Endodermal cell (in vitro differentiated cells): ENCODE data around the gene CHRNA3. TPM values are rescaled to one million over a fixed set of nuclear protein-coding genes. Genes with fewer than 3 reads are reported as not detected.

ENCODE experiments used
- DNase-seq: peaks from one replicate; pipeline ENCODE4 v3.0.0-alpha.2; 2017
- H3K27ac ChIP-seq: 2 replicates; pipeline ENCODE4 v1.5.1; 2013; ENCODE audit warnings: mild to moderate bottlenecking, low read depth, low read length, moderate library complexity
- H3K27me3 ChIP-seq: 2 replicates; pipeline ENCODE4 v1.6.1; 2013; ENCODE audit warnings: mild to moderate bottlenecking, low read length, moderate library complexity; ENCODE audit not compliant: insufficient read depth, control insufficient read depth, poor library complexity, severe bottlenecking
- H3K36me3 ChIP-seq: 2 replicates; pipeline ENCODE4 v1.7.0; 2013; ENCODE audit warnings: mild to moderate bottlenecking, low read length, moderate library complexity; ENCODE audit not compliant: control insufficient read depth, insufficient read depth
- H3K4me1 ChIP-seq: one replicate; pipeline ENCODE4 v1.7.0; 2013; ENCODE audit warnings: low read length; ENCODE audit not compliant: control insufficient read depth, insufficient read depth
- H3K4me3 ChIP-seq: 2 replicates; pipeline ENCODE4 v1.5.1; 2013; ENCODE audit warnings: mild to moderate bottlenecking, low read length, moderate library complexity
- H3K9ac ChIP-seq: 2 replicates; pipeline ENCODE4 v1.6.1; 2013; ENCODE audit warnings: mild to moderate bottlenecking, low read length, moderate library complexity; ENCODE audit not compliant: poor library complexity, severe bottlenecking; ENCODE audit errors: extremely low read depth
- H3K9me3 ChIP-seq: 2 replicates; pipeline ENCODE4 v1.6.1; 2013; ENCODE audit warnings: mild to moderate bottlenecking, low read length, moderate library complexity; ENCODE audit not compliant: control insufficient read depth
- H3K27ac Mint-ChIP-seq: 2 replicates; pipeline ENCODE4 v1.8.0; 2020; ENCODE audit warnings: mixed read lengths
- H3K27me3 Mint-ChIP-seq: 2 replicates; pipeline ENCODE4 v1.8.0; 2021; ENCODE audit warnings: mild to moderate bottlenecking, mixed read lengths; ENCODE audit not compliant: insufficient read depth
- H3K36me3 Mint-ChIP-seq: 2 replicates; pipeline ENCODE4 v1.8.0; 2020; ENCODE audit warnings: low read depth, mixed read lengths
- H3K4me1 Mint-ChIP-seq: 2 replicates; pipeline ENCODE4 v1.8.0; 2020; ENCODE audit warnings: mixed read lengths
- H3K4me3 Mint-ChIP-seq: 2 replicates; pipeline ENCODE4 v1.8.0; 2020; ENCODE audit warnings: mild to moderate bottlenecking, moderate library complexity, mixed read lengths
- H3K9me3 Mint-ChIP-seq: 2 replicates; pipeline ENCODE4 v1.8.0; 2020; ENCODE audit warnings: mild to moderate bottlenecking, mixed read lengths
- CTCF ChIP-seq: fragments of 200-600 bp; sonication (generic); conservative IDR thresholded peaks from 2 replicates; pipeline ENCODE4 v1.5.0; 2021; ENCODE audit warnings: antibody characterized with exemption, mild to moderate bottlenecking
- WGBS, 2 experiments: methylation state at CpG; one replicate each; pipeline versions ENCODE4 v1.1.5 to v1.1.7; 2013; ENCODE audit warnings: missing lambda C conversion rate in 2 of 2, mixed read lengths in 1 of 2; ENCODE audit not compliant: insufficient coverage in 1 of 2, insufficient read length in 1 of 2; 5-methylcytosine and 5-hydroxymethylcytosine counted together
- total RNA-seq, 2 donors: library from RNA; stranded (reverse); fragmentation: NEBNext Ultra II Directional in 1 of 2; extraction: Animal tissue kit (Norgen Biotek cat#: 25700) in 1 of 2; gene quantifications; 2 replicates in 1 of 2; 3 replicates in 1 of 2; pipeline ENCODE4 v1.2.1, GENCODE V29; 2021

The CHRNA3 gene
- total RNA-seq, 2 donors from 2014 or later: 1.6 to 3.7 TPM

- Mint-ChIP-seq H3K27me3 (peaks cover 14% of the 10 kb centered on the region), H3K36me3 (no peaks in the 10 kb centered on the region), H3K4me1 (peaks cover 2% of the 10 kb centered on the region), H3K27ac (no peak overlapping the region), H3K9me3 (no peaks in the 10 kb centered on the region), H3K4me3 (no peak overlapping the region)
- H3K36me3 ChIP-seq: no peaks in the 10 kb centered on the region
- H3K27me3 ChIP-seq: no peaks in the 10 kb centered on the region
- H3K9me3 ChIP-seq: no peaks in the 10 kb centered on the region
- no peak for TF ChIP-seq CTCF
- no peaks in the 10 kb centered on the region for H3K4me1 ChIP-seq
- WGBS, 2 experiments: 83 to 92% methylated on average over 1 to 6 of the region's 6 CpGs
- no peak overlapping the region for H3K9ac ChIP-seq
- no peak overlapping the region for H3K4me3 ChIP-seq
- no peak for DNase-seq
- H3K27ac ChIP-seq: no peak overlapping the region
These were observed 45.2 kb upstream of the CHRNA3 start for GRCh38 chr15:78666010-78666409.

GRCh38 chr15:78663703-78664102, 42.9 kb upstream of the CHRNA3 start:
- H3K27ac Mint-ChIP-seq: no peak overlapping the region
- Histone ChIP-seq H3K9me3 (no peaks in the 10 kb centered on the region), H3K27me3 (no peaks in the 10 kb centered on the region), H3K36me3 (no peaks in the 10 kb centered on the region), H3K4me1 (no peaks in the 10 kb centered on the region), H3K9ac (no peak overlapping the region), H3K4me3 (no peak overlapping the region), H3K27ac (no peak overlapping the region)
- H3K27me3 Mint-ChIP-seq: peaks cover 14% of the 10 kb centered on the region
- no peaks in the 10 kb centered on the region for H3K9me3 Mint-ChIP-seq
- H3K36me3 Mint-ChIP-seq: no peaks in the 10 kb centered on the region
- no peak overlapping the region for H3K4me3 Mint-ChIP-seq
- no peak for DNase-seq
- WGBS, 2 experiments: 91 to 100% methylated on average over 1 of the region's 1 CpG
- H3K4me1 Mint-ChIP-seq: no peaks in the 10 kb centered on the region
- TF ChIP-seq CTCF: no peak

- 88 to 89% methylated on average over 4 to 5 of the region's 5 CpGs for WGBS, 2 experiments
- no peaks in the 10 kb centered on the region for H3K9me3 Mint-ChIP-seq
- Histone ChIP-seq H3K4me3 (no peak overlapping the region), H3K4me1 (no peaks in the 10 kb centered on the region), H3K9me3 (no peaks in the 10 kb centered on the region), H3K27me3 (no peaks in the 10 kb centered on the region), H3K36me3 (no peaks in the 10 kb centered on the region), H3K9ac (no peak overlapping the region), H3K27ac (no peak overlapping the region)
- no peak overlapping the region for H3K4me3 Mint-ChIP-seq
- peaks cover 3% of the 10 kb centered on the region for H3K27me3 Mint-ChIP-seq
- H3K27ac Mint-ChIP-seq: no peak overlapping the region
- no peak for DNase-seq
- H3K36me3 Mint-ChIP-seq: no peaks in the 10 kb centered on the region
- no peaks in the 10 kb centered on the region for H3K4me1 Mint-ChIP-seq
- TF ChIP-seq CTCF: no peak
These were observed 41.2 kb upstream of the CHRNA3 start for GRCh38 chr15:78662028-78662427.
